Mucosa of descending colon (tissue), 3 donors: ENCODE data around the gene ZFP57. TPM values are rescaled to one million over a fixed set of nuclear protein-coding genes. Genes with fewer than 3 reads are reported as not detected.

Experiments
- ATAC-seq: fragments of 200-7000 bp; cut with Tn5 transposase; one replicate; pipeline ENCODE4 v1.9.1; 2020; ENCODE audit warnings: mild to moderate bottlenecking, moderate library complexity
- DNase-seq, 3 donors: peaks; one replicate each; pipeline ENCODE4 v3.0.0-alpha.2; 2020
- H3K36me3 ChIP-seq: fragments of 200-600 bp; one replicate; pipeline ENCODE4 v1.8.0; 2021; ENCODE audit warnings: low read depth, mild to moderate bottlenecking
- H3K4me1 ChIP-seq: fragments of 200-600 bp; one replicate; pipeline ENCODE4 v1.8.0; 2021; ENCODE audit warnings: low read depth, mild to moderate bottlenecking
- H3K4me3 ChIP-seq: fragments of 200-600 bp; one replicate; pipeline ENCODE4 v1.8.0; 2021; ENCODE audit warnings: mild to moderate bottlenecking
- H3K9me3 ChIP-seq: fragments of 200-600 bp; one replicate; pipeline ENCODE4 v1.8.0; 2021; ENCODE audit warnings: mild to moderate bottlenecking
- intact Hi-C, 2 donors: fragments of 100-400 bp; cut with DNase I in 1 of 2; cut with micrococcal nuclease in 1 of 2; formaldehyde crosslinking; loops; one replicate each; pipeline versions ENCODE4 v1.11.0 to v1.11.1; 2022; cut with DNase I, micrococcal nuclease
- long read RNA-seq, 2 donors: library from polyadenylated mRNA; unstranded; transcript quantifications; one replicate each; pipeline ENCODE4 v2.0.0, GENCODE V29; 2019 to 2021
- total RNA-seq, 3 donors: library from RNA; stranded (reverse); fragmentation: NEBNext Ultra II Directional in 2 of 3; extraction: Animal tissue kit (Norgen Biotek cat#: 25700) in 2 of 3; gene quantifications; one replicate each; pipeline versions ENCODE4 v1.2.1 to v1.2.4, GENCODE V29; 2021 to 2023
- TF ChIP-seq, protein P1 (sequence below): fragments of 200-600 bp; IDR thresholded peaks from one replicate; pipeline ENCODE4 v1.8.0; 2022; ENCODE audit warnings: antibody characterized with exemption, mild to moderate bottlenecking
- donor health status: DM: no; HTN: no; CAD: no; lungs with moderate emphysema.
- donor health status: DM: no; HTN: no; CAD: no.
- donor health status: DM: no; HTN: yes; CAD: no.

The ZFP57 gene
- total RNA-seq, result not detected
- long read RNA-seq, donor 1, result 0 reads
- long read RNA-seq, donor 2, result 0 reads

DNA sequence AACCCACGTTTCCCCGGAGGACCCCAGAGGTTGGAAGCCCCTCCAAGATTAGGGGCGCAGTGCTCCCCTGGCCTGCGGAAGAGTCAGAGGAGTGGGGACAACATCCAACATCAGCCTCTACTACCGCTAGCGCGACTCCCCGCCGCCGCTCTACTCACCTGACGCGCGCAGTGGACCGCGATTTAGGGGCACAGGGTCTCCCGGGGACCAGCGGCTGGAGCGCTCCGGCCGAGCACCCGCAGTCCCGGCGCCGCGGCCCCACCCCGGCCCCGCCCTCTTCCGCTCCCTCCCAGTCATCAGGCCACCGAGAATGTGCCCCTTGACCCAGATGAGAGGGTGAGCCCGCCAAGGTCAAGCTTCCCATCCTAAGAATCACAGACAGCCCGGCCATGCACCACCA lies at the start of gene ZFP57:
ZFP57 (minus strand) TSS at position 249 of the 400 bp plus-strand sequence. CDS start 4,149 bp downstream, outside the sequence.
- TF ChIP-seq, protein P1, sequence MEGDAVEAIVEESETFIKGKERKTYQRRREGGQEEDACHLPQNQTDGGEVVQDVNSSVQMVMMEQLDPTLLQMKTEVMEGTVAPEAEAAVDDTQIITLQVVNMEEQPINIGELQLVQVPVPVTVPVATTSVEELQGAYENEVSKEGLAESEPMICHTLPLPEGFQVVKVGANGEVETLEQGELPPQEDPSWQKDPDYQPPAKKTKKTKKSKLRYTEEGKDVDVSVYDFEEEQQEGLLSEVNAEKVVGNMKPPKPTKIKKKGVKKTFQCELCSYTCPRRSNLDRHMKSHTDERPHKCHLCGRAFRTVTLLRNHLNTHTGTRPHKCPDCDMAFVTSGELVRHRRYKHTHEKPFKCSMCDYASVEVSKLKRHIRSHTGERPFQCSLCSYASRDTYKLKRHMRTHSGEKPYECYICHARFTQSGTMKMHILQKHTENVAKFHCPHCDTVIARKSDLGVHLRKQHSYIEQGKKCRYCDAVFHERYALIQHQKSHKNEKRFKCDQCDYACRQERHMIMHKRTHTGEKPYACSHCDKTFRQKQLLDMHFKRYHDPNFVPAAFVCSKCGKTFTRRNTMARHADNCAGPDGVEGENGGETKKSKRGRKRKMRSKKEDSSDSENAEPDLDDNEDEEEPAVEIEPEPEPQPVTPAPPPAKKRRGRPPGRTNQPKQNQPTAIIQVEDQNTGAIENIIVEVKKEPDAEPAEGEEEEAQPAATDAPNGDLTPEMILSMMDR, result no peak
- intact Hi-C loops, result no loop called here
- H3K36me3 ChIP-seq, result no peaks in the 10 kb centered on the region
- H3K4me3 ChIP-seq, result no peak within 1 kb of the TSS
- ATAC-seq, result no peak
- no peaks in the 10 kb centered on the region for H3K9me3 ChIP-seq
- DNase-seq, result no peak
- H3K4me1 ChIP-seq, result no peaks in the 10 kb centered on the region

DNA sequence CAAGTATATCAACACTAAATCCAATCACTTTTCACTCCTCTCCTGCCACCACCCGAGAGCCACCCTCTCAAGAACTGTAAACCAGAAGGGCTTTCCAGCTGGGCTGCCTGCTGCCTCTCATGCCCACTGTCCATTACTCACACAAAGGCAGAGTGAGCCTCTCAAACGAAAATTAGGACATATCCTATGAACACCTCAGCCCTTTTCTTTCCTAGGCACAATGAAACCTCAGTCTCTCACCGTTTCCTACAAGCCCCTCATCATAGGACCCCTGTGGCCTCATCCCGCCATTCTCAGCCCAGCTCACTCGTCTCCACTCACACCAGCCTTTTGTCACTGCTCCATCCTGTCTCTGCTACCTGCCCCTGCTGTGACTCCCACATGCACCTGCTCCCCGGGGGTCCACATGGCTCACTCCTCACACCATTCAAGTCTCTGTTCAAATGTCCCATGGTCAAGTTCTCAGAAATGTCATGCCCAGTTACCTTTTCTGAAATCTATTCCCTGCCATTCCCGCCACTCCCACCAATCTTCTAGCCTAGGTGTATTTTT lies 49.7 kb upstream of the ZFP57 start:
- Histone ChIP-seq H3K36me3 (peaks cover 5% of the 10 kb centered on the region), H3K9me3 (no peaks in the 10 kb centered on the region), H3K4me1 (peaks cover 2% of the 10 kb centered on the region), H3K4me3 (no peak overlapping the region)
- ATAC-seq, result peak; percentile 9
- intact Hi-C loops, result no loop called here
- DNase-seq, result no peak
- TF ChIP-seq, protein P1, result no peak

DNA sequence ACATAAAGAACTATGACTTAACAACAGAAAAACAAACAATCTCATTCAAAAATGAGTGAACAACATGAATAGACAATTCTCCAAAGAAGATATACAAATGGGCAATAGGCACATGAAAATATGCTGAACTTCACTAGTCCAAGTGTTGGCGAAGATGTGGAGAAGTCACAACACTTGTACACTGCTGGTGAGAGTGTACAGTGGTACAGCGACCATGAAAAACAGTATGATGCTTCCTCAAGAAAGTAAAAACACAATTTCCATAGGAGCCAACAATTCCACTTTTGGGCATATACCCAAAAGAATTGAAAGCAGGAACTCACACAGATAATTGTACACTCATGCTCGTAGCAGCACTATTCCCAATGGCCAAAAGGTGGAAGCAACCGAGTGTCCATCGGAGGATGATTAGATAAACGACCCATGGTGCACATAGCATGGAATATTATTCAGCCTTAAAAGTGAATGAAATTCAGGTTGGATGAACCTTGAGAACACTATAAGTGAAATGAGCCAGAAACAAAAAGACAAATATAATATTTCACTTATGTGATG lies 48.9 kb upstream of the ZFP57 start:
- DNase-seq (no peak), ATAC-seq (no peak)
- Histone ChIP-seq H3K9me3 (no peaks in the 10 kb centered on the region), H3K36me3 (peaks cover 5% of the 10 kb centered on the region), H3K4me1 (peaks cover 10% of the 10 kb centered on the region), H3K4me3 (no peak overlapping the region)
- intact Hi-C loops, result no loop called here
- TF ChIP-seq, protein P1, result no peak

DNA sequence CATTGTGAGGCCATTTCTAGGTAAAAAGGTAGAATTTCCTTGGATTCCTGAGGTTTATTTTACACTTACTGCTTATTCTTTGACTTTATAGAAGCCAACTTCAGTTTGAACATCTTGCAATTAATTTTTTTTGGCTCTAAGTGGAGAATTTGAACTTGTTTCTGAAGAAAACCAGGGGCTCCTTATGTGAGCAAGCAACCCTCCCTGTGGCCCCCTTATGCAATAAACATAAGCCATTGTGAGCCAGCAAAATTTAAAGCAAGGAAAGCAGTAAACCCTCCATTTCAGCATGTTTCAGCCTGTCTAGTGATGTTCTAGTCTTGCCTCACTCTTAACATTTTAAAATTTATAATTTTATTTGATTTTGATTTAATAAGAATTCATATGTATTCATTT lies 47.9 kb upstream of the ZFP57 start:
- H3K4me3 ChIP-seq, result no peak overlapping the region
- no peak for DNase-seq
- no peak for ATAC-seq
- TF ChIP-seq, protein P1, result no peak
- peaks cover 5% of the 10 kb centered on the region for H3K36me3 ChIP-seq
- H3K4me1 ChIP-seq, result peaks cover 16% of the 10 kb centered on the region
- intact Hi-C loops, result no loop called here
- H3K9me3 ChIP-seq, result no peaks in the 10 kb centered on the region

DNA sequence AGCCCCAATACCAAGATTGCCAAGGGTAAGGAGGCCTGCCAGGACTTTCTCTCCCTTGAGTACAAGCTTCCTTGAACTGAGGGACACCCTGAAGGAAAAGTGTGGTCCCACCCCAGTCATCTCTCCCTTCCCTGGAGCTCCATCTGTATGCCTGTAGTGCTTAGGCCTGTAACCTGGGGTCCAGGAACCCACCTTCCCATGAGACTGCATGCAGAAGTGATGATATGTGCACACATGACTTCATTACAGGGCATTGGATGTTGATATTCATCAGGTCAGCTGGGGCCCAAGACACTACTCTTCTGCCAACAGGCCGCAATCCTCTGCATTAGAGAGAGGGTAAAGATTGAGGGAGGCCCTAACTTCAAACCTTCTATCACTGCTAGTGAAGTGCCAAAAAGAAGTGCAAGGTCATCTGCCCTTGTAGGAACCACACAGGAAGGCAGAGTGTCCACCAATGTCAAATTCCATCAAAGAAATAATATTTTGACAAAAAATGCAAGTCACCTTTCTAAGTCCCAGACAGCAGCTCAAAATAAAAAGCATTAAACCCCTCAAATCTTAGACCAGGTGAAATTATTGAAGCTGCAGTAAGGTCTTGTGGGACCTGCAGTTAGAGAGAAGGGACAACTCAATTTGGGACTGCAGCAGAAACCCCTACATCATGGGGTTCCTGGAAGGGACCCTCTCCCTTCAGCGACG lies 47.4 kb upstream of the ZFP57 start:
- ATAC-seq (no peak), DNase-seq (no peak)
- Histone ChIP-seq H3K4me1 (peaks cover 16% of the 10 kb centered on the region), H3K36me3 (peaks cover 5% of the 10 kb centered on the region), H3K9me3 (no peaks in the 10 kb centered on the region), H3K4me3 (no peak overlapping the region)
- intact Hi-C loops, result no loop called here
- TF ChIP-seq, protein P1, result no peak
